ENCODE measurements around the gene ZNF223. TPM values are rescaled to one million over a fixed set of nuclear protein-coding genes. Genes with fewer than 3 reads are reported as not detected.

Gene ZNF223
- total and polyA plus RNA-seq, 9 of the 15 experiments (the other 6 are each of a cell fraction or from before 2014, with no cell fraction given) = 0.21 to 1.8 (median 0.71) TPM

DNA sequence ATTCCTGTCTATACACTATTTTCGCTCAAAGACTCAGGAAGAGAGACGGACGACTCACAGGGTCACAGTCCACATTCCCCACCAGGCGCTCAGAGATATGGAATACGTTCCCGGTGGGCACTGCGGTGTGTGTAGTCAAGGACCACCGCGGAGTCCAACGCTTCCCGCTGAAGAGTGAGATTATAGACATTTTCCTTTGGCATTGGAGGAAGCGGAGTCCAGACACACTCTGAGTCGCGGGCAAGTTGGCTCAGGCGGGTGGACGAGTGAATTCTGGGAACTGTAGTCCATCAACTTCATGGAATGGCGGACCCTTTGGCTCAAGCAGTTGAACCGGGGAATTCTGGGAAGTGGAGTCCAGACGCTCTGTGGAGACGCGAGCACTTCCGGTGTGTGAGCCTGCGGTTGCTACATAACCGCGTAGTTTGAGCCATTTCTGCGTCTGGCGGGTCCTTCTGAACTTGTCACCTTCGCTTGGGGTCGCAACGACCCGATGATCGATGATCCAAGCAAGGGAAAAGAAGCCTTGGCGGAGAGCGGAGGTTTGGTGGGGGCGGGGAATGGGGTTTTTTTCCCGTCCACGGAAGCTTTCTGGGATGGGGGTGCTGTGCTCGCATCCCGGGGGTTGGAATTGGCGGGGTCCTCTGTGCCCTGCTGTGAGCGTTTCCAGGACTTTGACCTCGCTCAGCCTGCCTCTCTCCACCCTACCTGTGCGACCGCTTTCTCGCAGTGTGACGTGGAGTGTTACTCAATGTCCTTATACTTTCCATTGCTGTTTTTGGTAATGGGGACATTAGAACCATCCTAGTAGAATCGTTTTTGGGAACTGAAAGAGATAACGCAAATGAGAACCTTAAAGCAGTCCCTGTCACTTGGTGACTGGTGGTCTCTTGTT is 49.0 kb upstream of the ZNF223 start, which contains the start of gene ZNF230 (continued):
- TF ChIP-seq BCLAF1 (IDR thresholded peaks at IDR 0.05; ENCODE audit: borderline replicate concordance in 1 of 2, control insufficient read depth in 1 of 2, low read depth in 2 of 2, low read length in 1 of 2) = no peak
- TF ChIP-seq MTF1 (CRISPR knock-in tag; IDR thresholded peaks at IDR 0.05; ENCODE audit: borderline replicate concordance) = no peak
- TF ChIP-seq MAFF (IDR thresholded peaks at IDR 0.05; ENCODE audit: low read length) = no peak
- TF ChIP-seq, protein P1, sequence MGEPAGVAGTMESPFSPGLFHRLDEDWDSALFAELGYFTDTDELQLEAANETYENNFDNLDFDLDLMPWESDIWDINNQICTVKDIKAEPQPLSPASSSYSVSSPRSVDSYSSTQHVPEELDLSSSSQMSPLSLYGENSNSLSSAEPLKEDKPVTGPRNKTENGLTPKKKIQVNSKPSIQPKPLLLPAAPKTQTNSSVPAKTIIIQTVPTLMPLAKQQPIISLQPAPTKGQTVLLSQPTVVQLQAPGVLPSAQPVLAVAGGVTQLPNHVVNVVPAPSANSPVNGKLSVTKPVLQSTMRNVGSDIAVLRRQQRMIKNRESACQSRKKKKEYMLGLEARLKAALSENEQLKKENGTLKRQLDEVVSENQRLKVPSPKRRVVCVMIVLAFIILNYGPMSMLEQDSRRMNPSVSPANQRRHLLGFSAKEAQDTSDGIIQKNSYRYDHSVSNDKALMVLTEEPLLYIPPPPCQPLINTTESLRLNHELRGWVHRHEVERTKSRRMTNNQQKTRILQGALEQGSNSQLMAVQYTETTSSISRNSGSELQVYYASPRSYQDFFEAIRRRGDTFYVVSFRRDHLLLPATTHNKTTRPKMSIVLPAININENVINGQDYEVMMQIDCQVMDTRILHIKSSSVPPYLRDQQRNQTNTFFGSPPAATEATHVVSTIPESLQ (CRISPR knock-in tag; IDR thresholded peaks at IDR 0.05) = no peak
- TF ChIP-seq SMARCE1 (IDR thresholded peaks at IDR 0.05) = no peak; the same call in 1 of the 2 replicates
- TF ChIP-seq, protein P2, sequence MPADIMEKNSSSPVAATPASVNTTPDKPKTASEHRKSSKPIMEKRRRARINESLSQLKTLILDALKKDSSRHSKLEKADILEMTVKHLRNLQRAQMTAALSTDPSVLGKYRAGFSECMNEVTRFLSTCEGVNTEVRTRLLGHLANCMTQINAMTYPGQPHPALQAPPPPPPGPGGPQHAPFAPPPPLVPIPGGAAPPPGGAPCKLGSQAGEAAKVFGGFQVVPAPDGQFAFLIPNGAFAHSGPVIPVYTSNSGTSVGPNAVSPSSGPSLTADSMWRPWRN (IDR thresholded peaks at IDR 0.05; ENCODE audit: low read depth) = no peak
- TF ChIP-seq ZNF717 (CRISPR knock-in tag; IDR thresholded peaks at IDR 0.05) = no peak
- peak; percentile 61 for TF ChIP-seq RBBP5 (IDR thresholded peaks at IDR 0.05; ENCODE audit: borderline replicate concordance, insufficient read depth, low read length, poor library complexity, severe bottlenecking)
- TF ChIP-seq, protein P3, sequence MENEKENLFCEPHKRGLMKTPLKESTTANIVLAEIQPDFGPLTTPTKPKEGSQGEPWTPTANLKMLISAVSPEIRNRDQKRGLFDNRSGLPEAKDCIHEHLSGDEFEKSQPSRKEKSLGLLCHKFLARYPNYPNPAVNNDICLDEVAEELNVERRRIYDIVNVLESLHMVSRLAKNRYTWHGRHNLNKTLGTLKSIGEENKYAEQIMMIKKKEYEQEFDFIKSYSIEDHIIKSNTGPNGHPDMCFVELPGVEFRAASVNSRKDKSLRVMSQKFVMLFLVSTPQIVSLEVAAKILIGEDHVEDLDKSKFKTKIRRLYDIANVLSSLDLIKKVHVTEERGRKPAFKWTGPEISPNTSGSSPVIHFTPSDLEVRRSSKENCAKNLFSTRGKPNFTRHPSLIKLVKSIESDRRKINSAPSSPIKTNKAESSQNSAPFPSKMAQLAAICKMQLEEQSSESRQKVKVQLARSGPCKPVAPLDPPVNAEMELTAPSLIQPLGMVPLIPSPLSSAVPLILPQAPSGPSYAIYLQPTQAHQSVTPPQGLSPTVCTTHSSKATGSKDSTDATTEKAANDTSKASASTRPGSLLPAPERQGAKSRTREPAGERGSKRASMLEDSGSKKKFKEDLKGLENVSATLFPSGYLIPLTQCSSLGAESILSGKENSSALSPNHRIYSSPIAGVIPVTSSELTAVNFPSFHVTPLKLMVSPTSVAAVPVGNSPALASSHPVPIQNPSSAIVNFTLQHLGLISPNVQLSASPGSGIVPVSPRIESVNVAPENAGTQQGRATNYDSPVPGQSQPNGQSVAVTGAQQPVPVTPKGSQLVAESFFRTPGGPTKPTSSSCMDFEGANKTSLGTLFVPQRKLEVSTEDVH (IDR thresholded peaks at IDR 0.05; ENCODE audit: low read depth, partially characterized antibody) = no peak
- TF ChIP-seq ZNF232 (CRISPR knock-in tag; IDR thresholded peaks at IDR 0.05) = no peak
